Breast epithelium (tissue), 4 donors: ENCODE results near the gene TMEM9. TPM values are rescaled to one million over a fixed set of nuclear protein-coding genes. Genes with fewer than 3 reads are reported as not detected.
A peak's percentile ranks its signal among the peaks of the same experiment; 100 is the strongest.

Experiments
- DNase-seq, 2 donors: peaks; one replicate each; pipeline ENCODE4 v3.0.0-alpha.2; 2019; ENCODE audit warnings: low spot score in 2 of 2
- H3K27ac ChIP-seq, 2 donors: fragments of 200-600 bp; sonication (generic) in 1 of 2; one replicate each; pipeline ENCODE4 v1.5.1; 2016 to 2019; ENCODE audit warnings: mild to moderate bottlenecking in 1 of 2
- H3K27me3 ChIP-seq, 2 donors: fragments of 200-600 bp; sonication (generic) in 1 of 2; one replicate each; pipeline versions ENCODE4 v1.5.1 to v1.6.0; 2017 to 2019; ENCODE audit warnings: control low read depth in 1 of 2, mild to moderate bottlenecking in 1 of 2
- H3K36me3 ChIP-seq: fragments of 200-600 bp; one replicate; pipeline ENCODE4 v1.5.1; 2019
- H3K4me1 ChIP-seq, 2 donors: fragments of 200-600 bp; sonication (generic); one replicate each; pipeline ENCODE4 v1.5.1; 2016 to 2019; ENCODE audit warnings: control low read depth in 1 of 2
- H3K4me3 ChIP-seq, 3 donors: fragments of 200-600 bp; sonication (generic); 1 replicate in 2 of 3; 2 replicates in 1 of 3; pipeline ENCODE4 v1.5.1; 2016 to 2019; ENCODE audit warnings: mild to moderate bottlenecking in 3 of 3, moderate library complexity in 2 of 3
- H3K9me3 ChIP-seq, 2 donors: fragments of 200-600 bp; sonication (generic) in 1 of 2; one replicate each; pipeline ENCODE4 v1.5.1; 2016 to 2019; ENCODE audit warnings: control low read depth in 1 of 2
- CTCF ChIP-seq, 3 donors: fragments of 450-650 bp; IDR thresholded peaks; one replicate each; pipeline ENCODE4 v1.5.1; 2016 to 2017; ENCODE audit warnings: antibody characterized with exemption in 3 of 3, mild to moderate bottlenecking in 3 of 3, moderate library complexity in 3 of 3
- POLR2A ChIP-seq: fragments of 450-650 bp; IDR thresholded peaks from one replicate; pipeline ENCODE4 v1.6.1; 2016; ENCODE audit warnings: antibody characterized with exemption, mild to moderate bottlenecking, moderate library complexity
- POLR2AphosphoS5 ChIP-seq, 3 donors: sonication (generic); formaldehyde crosslinking; IDR thresholded peaks; one replicate each; pipeline ENCODE4 v1.6.1; 2017; ENCODE audit warnings: antibody characterized with exemption in 3 of 3
- intact Hi-C: fragments of 100-400 bp; cut with DNase I; formaldehyde crosslinking; loops from one replicate; pipeline ENCODE4 v1.15.1; 2023; ENCODE audit warnings: low total_unique reads
- total RNA-seq, 3 donors: library from RNA; depleted of rRNA; stranded (reverse); fragments of >200 nt; gene quantifications; one replicate each; pipeline ENCODE4 v1.1.0, GENCODE V29; 2016

Gene TMEM9
- total RNA-seq, 3 donors from 2014 or later, result 48.3 to 104 (median 99.8) TPM

- no peak for DNase-seq
- Histone ChIP-seq H3K36me3 (no peaks in the 10 kb centered on the region), H3K9me3 (no peaks in the 10 kb centered on the region), H3K4me3 (no peak overlapping the region), H3K27ac (no peak overlapping the region), H3K27me3 (peaks cover 0 to 4% of the 10 kb centered on the region in 2 donors), H3K4me1 (no peaks in the 10 kb centered on the region)
- no peak for TF ChIP-seq POLR2AphosphoS5 (IDR thresholded peaks at IDR 0.05)
- TF ChIP-seq CTCF (IDR thresholded peaks at IDR 0.05), result no peak
- TF ChIP-seq POLR2A, result no peak
- intact Hi-C loops, result no loop called here
These were observed 63.7 kb downstream of the TMEM9 start for GRCh38 chr1:201090541-201090940.

GRCh38 chr1:201089596-201089995 is 64.7 kb downstream of the TMEM9 start:
- Histone ChIP-seq H3K4me1 (no peaks in the 10 kb centered on the region), H3K27me3 (peaks cover 0 to 4% of the 10 kb centered on the region in 2 donors), H3K4me3 (no peak overlapping the region), H3K27ac (no peak overlapping the region), H3K9me3 (no peaks in the 10 kb centered on the region), H3K36me3 (no peaks in the 10 kb centered on the region)
- intact Hi-C loops, result no loop called here
- TF ChIP-seq CTCF (IDR thresholded peaks at IDR 0.05) (no peak), POLR2A (no peak), POLR2AphosphoS5 (IDR thresholded peaks at IDR 0.05) (no peak)
- no peak for DNase-seq

GRCh38 chr1:201088901-201089525 is 65.3 kb downstream of the TMEM9 start:
- Histone ChIP-seq H3K27ac (no peak overlapping the region), H3K9me3 (no peaks in the 10 kb centered on the region), H3K36me3 (no peaks in the 10 kb centered on the region), H3K27me3 (peaks cover 0 to 4% of the 10 kb centered on the region in 2 donors), H3K4me1 (no peaks in the 10 kb centered on the region), H3K4me3 (no peak overlapping the region)
- intact Hi-C loops, result no loop called here
- TF ChIP-seq POLR2A (no peak), CTCF (IDR thresholded peaks at IDR 0.05) (no peak), POLR2AphosphoS5 (IDR thresholded peaks at IDR 0.05) (no peak)
- DNase-seq, result no peak

- Histone ChIP-seq H3K36me3 (no peaks in the 10 kb centered on the region), H3K4me3 (no peak overlapping the region), H3K27ac (no peak overlapping the region), H3K27me3 (peaks cover 0 to 4% of the 10 kb centered on the region in 2 donors), H3K4me1 (no peaks in the 10 kb centered on the region), H3K9me3 (no peaks in the 10 kb centered on the region)
- no peak for DNase-seq
- no peak for TF ChIP-seq POLR2A
- no peak for TF ChIP-seq CTCF (IDR thresholded peaks at IDR 0.05)
- no peak for TF ChIP-seq POLR2AphosphoS5 (IDR thresholded peaks at IDR 0.05)
- intact Hi-C loops, result no loop called here
These were observed 65.9 kb downstream of the TMEM9 start for GRCh38 chr1:201088395-201088794.

GRCh38 chr1:201085902-201086735 is 68.2 kb downstream of the TMEM9 start:
- DNase-seq, result no peak
- Histone ChIP-seq H3K4me1 (no peaks in the 10 kb centered on the region), H3K9me3 (no peaks in the 10 kb centered on the region), H3K27ac (no peak overlapping the region), H3K4me3 (no peak overlapping the region), H3K36me3 (no peaks in the 10 kb centered on the region), H3K27me3 (peaks cover 0 to 4% of the 10 kb centered on the region in 2 donors)
- intact Hi-C loops, result no loop called here
- TF ChIP-seq POLR2A, result no peak
- peak in 1 of 3 donors; percentile 14 for TF ChIP-seq CTCF (IDR thresholded peaks at IDR 0.05)
- no peak for TF ChIP-seq POLR2AphosphoS5 (IDR thresholded peaks at IDR 0.05)
